HG02840 (cell line): ENCODE results near the gene TPRG1L.

Experiments used
- ATAC-seq: cut with Tn5 transposase; IDR thresholded peaks from one replicate; pipeline ENCODE4 v1.9.1; 2021; ENCODE audit warnings: mild to moderate bottlenecking, moderate library complexity, moderate number of reproducible peaks; ENCODE audit not compliant: unreplicated experiment, low FRiP score

TPRG1L gene

DNA sequence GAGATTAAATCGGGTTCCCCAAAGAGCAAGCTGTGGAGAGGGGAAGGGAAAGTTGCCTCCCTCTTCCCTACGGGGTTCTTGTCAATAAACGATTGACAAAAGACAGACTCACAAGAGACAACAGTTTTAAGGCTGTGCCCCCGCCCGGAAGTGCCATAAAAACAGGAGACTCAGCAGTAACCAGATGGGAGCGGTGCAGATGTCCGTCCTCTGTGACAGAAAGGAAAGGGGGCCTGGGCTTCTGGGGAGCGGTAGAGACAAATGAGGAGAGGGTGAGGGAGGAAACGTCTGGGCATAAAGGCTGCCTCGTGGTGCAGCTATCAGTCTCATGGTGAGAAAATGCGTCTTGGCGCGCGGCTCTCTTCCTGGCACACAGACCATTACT is 33.4 kb downstream of the TPRG1L start:
- no peak for ATAC-seq

DNA sequence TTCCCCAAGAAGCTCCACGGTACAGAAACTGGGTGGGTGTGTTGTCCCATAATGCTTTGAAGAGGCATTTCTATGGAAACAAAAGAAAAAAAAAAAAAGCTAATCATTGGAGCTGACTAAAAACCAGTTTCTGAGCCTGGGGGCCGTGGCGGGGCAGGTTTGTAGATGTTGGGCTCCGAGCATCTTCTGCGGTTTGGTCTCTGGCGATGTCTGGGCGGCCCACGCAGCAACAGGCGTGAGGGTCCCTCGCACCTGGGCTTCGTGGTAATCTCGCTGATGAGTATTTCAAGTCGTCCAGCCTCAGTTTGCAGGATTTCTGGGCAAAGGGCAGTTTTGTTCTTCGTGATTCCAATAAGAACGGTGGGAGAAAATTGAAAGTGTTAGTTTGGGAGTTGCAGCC is 34.3 kb downstream of the TPRG1L start:
- no peak for ATAC-seq

DNA sequence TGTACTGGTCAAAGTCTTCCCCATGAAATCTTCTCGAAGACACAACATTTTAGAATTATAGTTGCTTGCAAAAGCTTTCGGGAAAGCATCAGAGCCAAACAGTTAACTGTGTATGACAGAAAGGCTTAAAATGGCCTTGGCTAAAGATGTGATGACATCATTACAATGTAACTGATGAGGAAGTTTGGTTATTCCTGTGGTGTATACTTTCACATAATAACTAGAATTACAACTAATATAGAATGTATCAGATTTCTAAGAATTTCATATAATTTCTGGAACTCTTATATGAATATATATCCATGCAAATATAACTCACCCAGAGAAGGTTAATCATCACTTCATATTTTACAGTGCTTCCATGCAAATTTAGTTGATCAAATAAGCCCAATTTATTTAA is 35.9 kb downstream of the TPRG1L start:
- no peak for ATAC-seq

DNA sequence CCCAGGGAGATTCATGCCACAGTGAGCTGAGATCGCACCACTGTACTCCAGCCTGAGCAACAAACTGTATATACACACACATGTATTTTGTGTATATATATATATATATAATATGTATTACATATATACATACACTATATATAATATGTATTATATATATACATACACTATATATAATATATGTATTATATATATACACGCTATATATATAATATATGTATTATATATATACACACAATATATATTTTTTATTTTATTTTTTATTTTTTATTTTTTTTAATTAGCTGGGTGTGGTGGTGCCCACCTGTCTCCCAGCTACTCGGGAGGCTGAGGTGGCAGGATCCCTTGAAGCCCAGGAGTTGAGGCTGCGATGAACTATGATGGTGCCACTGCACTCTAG is 36.8 kb downstream of the TPRG1L start:
- no peak for ATAC-seq

DNA sequence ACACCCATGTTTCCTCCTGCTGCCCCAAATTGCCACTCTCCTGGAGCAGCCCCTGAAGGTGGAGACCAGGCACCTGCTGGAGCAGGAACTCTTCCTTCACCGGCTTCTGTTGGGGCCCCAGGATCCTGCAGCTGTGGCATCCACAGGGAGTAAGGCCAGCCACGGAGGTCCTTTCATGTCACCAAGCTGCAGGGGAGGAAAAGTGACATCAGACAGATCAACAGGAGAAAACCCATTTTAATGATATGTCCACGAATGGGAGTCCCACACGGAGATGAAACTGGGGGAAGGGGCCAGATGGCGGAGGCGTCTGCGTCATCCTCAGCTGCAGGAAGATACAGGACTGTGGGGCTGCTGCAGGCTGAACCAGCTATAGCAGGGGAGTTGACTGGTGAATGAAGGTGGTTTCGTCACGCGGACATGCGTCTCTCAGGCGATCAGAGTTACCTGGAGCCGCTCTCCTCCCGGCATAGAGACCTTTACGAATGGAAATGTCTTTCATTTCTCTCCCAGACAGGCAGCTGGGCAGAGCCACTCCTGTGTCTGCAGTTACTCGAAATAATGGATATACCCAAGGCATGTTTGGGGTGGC is 37.4 kb downstream of the TPRG1L start:
- ATAC-seq: no peak

DNA sequence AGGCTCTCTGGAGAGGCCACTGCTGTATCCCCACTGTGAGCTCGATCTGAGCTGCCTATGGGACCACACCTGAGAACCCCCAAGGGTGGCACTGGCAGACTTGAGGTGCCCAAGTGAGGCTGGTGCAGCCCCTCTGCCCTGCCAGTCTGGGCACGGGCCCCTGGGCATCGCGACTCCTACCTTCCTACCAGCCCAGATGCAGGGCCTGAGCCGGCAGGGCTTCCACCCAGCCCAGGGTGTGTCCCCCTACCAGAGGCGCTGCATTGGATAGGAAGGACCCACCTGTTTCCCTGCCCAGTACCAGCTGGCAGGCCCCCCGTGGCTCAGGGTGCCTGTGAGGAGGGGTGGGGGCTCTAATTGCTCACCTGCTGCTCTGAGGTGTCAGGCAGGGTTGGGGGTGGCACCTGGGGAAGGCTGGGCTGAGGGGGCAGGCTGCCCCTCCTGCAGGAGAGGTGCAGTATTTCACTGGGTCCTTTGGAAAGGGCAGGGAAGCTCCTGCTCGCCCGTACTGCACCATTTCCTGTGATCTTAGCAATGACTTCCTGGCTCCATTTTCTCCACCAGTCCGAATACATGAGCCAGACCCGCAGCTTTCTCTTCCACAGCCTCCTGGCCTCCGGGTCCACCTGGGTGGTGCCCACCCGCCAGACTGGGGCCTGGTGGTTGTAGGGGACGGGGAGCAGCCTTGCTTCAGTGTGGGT is 39.3 kb downstream of the TPRG1L start:
- ATAC-seq: no peak

DNA sequence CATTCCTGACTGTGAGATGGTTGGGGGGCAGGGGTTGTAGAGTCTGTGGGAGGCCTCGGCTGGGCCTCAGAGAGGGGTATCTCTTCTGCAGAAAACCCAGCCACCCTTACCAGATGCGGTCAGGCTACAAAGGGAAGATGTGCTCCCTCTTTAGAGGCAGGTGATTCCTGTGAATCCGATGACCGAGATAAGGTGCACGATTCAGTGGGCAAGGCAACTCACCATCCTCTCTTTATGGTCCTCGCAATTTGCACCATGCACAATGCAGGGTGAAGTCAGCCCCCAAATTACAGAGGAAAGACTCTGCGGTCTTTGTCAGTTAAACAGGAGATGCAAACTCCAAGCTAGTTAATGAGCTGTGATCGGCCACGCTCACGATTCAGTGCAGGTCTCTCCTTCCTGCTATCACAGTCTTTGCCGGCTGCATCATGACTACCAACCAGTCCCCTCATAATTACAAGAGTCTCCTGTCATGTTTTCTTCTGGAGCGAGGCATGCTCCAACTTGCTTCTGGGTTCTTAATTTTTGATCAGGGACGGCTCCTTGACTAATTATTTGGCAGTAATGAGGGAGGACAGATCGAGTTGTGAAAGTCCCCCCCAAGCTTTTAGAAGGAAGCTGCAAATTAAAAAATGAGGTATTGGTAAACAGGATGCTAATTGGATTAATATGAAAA is 40.0 kb downstream of the TPRG1L start:
- no peak for ATAC-seq

DNA sequence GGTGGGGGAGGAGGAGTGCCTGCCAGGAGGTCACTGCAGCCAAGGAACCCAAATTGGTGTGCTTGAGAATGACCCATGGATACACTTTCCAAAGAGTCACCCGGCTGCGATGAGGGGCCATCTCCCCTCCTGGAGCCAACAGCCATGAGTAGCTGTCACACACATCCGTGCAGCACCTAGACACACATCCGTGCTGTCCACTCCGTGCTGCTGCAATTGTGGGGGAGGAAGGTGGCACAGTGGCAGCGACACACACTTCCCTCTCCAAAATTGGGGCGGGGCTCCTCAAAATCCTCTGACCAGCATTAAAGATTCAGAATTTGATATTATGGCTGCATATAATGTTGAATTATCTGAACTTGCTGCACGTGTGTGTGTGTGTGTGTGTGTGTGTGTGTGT is 43.3 kb downstream of the TPRG1L start:
- ATAC-seq: no peak

DNA sequence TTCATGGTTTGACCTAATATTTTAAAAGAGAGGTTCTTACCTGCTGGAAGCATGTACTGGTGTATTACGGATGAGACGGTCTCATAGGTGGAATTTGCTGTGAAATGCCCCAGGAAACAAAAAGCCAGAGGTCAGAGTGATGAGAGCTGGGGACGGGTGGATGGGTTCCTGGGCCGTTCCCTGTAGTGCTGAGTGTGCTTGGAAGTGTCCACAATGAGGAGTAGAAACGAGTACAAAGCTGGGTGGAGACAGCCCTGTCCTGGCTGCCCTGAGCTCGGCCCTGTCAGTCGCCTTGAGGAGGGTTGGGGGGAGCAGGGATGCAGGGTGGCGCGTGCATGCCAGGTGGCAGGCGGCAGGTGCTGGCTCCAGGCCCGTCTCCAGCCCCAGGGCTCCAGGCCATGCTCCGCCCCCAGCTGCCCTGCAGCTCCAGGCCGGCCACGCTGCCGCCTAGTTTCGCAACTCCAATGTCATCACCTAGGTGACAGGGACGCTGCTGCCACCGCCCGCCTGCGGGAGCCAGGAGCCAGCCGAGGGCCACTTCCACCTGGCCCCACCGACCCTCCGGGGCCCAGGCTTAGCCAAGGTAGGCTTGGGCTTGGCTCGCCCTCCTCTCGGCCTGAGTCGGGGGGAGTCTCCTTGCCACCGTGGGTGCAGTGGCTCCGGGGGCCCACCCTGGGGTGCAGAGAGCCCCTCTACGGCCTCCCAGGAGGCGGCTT is 43.9 kb downstream of the TPRG1L start:
- no peak for ATAC-seq

DNA sequence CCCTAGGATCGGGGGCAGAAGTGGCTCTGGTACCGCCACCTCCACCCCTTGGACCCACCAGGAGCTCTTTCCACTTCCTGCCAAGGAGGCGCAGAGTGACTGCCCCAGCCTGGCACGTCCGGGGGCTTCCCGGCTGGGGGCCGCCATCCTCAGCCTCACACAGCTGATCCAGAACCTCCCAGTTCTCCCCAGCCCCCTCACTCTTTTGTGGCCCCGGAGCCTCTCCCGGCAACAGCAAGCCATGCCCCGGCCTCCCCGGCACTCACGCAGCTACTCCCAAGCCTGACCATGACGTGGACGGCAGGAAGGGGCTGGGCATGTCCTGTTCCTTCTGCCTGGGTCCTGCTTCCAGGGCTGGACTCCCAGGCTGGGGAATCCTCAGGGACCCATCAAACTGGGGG is 44.6 kb downstream of the TPRG1L start:
- ATAC-seq: no peak

DNA sequence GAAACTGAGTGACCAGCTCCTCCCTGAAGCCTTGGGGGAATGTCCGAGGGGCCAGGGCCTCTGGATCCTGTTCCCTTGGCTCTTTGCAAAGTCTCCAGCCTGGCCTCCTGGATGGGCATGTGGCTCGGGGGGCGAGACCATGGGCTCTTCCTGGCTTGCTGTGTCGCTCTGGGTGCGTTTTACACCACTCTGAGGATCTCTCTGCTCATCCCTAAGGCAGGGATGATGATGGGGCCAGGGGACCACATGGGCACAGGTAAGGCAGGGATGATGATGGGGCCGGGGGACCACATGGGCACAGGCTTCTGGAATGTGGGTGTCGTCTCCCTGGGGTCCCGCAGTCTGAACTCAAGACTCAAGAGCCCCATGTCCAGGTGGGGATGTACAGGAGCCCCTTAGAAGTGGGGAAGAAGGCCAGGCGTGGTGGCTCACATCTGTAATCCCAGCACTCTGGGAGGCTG is 45.2 kb downstream of the TPRG1L start:
- no peak for ATAC-seq

DNA sequence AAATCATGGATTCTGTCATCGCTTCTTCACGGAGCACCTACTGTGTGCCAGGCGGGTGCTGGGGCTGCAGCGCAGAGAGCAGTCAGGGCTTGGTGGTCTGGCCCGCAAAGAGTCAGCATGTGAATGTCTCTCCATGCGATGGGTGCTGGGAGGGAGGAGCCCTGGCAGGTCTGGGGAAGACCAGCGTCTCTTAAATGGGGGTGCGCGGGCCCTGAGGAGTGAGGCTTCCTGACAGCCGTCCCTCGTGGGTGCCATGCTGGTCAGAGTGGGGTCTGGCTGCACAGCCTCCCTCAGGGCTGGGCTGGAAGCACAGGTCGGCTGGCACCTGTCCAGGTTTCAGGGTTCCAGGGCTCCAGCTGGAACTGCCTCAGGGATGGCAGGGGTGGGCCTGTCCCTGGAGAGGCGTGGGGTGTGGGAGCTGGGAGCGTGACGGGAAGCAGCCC is 46.0 kb downstream of the TPRG1L start:
- ATAC-seq: no peak

DNA sequence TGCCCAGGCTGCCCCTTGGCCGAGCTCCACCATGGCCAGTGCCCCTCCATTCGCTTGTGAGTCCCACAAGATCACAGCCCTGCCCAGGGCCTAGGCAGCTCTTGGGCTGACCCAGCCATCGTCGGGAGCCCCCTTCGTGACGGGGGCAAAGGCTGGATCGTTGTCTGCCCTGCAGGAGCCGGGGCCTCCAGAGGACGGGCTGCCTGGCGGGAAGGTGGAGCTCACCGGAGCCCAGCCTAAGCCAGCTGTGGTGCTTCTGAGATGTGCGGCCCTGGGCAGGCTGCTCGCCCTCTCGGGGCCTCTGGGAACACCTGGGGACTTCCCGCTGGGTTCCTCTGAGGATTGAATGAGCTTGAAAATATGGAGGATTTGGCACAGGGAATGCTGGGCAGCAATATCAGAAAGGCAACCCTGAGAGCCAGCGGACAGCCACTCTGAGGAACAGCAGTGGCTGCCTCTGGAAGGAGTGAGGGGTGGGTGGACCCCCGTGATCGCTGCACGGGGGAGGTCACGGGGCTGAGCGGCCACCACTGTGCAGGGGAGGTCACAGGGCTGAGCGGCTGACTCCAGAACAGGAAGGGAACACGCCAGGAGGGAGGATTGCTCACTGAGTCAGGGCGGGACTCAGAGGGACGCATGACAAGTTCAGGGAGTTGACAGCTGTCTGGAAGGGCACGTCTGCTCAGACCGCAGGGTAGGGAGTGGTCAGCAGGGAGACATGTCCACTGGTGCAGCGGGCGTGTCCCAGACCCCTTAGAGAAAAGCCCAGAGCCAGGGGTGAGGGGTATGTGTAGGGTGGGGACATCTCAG is 46.8 kb downstream of the TPRG1L start:
- no peak for ATAC-seq

DNA sequence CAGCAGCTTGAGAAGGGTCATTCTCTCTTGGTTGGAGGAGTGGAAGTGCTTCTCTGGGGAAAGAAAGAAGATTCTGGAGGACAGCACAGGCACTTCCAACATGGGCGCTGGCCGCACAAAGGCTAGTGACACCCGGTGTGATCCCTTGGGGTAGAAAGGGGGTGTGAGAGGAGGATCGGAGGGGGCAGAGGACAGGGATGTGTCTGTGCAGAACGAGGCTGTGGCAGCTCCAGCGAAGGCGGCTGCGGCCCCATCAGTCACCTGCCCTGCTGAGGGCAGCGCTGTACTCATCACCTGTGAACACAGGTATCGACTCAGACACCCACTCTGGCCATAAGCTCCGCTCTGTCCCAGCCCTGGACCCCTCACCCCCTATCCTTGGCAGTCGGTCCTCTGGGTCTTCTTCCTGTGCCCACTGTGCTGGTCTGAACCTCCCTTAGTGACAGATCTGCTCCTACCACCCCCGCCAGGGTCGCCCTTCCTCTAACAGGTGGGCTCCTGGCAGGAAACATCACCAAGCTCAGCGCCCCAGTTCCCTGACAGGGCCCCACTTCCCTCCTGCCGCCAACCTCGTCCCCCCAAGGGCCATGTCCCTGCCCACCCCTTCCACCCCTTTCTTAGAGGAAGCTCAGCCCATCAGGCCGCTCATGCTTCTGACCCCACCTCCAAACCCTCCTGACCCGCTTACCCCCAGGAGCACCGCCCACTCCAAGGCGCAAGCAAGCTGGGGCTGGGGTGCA is 47.6 kb downstream of the TPRG1L start:
- ATAC-seq: no peak

DNA sequence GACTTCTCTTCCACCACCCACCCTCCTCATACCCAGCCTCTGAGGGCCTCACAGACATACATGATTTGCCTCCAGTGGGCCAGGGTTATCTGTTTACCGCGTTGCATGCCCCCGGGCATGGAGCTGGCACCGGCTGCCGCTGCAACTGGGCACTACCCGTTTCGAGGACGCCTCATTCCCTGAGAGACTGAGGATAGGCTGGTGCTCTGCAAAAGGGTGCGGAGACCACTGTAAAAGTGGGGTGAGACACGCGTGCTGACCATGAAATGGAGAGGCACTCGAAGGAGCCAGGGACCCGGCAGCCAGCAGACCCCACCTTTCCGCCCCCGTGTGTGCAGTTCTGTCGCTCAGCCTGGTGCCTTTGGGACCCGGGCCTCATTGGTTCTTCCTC is 48.2 kb downstream of the TPRG1L start:
- no peak for ATAC-seq

DNA sequence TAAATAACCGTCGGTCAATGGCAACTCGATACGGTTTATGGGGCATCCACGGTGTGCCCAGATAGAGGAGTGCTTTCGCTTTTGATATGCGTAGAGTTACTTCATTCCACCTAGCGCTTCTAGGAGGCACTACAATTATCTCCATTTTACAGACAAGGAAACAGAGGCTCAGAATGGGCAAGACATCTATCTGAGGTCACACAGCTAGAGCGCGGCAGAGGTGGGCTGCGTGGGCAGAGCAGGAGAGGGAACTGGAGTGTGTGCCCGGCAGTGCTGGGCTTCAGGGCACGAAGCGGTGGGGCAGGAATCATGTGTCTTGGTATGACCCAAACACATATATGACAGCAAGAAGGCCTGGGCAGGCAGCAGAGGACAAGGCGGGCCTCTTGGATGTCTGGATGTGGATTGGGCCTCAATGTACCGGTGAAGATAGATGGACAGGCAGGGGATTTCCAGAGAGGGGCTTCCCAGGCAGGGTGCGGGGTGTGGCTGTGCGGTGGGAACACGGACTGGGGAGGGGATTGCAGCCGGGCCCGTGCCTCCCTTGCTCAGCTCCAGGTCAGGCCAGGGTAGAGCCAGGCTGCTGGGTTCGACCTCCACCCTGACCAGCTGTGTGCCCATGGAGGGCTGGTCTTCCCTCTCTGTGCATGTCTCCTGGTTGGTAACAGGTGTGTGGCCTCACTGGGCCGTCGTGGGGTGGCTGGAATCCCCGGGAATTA is 48.7 kb downstream of the TPRG1L start:
- no peak for ATAC-seq

DNA sequence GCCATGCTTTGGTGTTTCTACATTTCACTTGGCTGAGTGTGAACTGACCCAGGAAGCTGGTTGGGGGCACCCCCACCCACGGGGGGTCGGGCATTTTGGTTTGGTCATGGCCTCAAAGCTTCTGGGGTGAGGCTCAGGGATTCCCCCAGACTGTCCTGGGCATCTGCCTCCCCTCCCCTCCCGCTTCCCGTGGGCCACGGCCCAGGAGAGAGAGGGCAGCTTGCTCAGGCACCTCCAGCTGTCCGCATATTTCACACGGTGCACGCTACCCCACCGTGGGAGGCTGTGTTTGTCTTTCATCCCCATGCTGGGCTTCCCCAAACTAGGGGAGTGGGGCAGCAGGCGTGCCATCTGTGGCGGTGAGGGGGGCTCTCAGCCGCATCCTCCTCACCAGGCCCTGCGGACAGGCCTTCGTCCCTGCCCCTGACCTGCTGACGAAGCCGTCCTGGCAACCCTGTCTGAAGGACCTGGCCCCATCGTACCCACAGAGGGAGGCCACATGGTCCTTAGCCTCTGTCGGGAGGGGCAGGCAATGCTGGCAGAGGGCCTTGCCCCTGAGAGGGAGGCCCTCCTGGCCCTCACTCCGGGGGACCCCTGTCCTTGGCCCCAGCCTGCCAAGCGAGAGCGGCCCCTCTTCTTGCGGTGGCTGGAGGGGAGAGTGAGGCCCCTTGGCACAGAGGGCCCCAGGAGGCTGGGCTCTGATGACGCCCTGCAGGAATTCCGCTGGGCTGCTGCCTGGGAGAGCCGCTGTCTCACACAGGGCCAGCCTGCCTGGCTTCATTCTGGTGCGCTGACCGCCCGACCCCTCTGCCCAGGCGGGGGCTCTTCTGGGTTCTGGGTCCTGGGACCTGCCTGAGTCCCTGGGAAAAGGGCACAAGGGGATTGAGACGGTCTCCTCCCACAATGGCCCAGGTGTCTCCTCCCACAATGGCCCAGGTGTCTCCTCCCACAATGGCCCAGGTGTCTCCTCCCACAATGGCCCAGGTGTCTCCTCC is 49.6 kb downstream of the TPRG1L start:
- no peak for ATAC-seq

DNA sequence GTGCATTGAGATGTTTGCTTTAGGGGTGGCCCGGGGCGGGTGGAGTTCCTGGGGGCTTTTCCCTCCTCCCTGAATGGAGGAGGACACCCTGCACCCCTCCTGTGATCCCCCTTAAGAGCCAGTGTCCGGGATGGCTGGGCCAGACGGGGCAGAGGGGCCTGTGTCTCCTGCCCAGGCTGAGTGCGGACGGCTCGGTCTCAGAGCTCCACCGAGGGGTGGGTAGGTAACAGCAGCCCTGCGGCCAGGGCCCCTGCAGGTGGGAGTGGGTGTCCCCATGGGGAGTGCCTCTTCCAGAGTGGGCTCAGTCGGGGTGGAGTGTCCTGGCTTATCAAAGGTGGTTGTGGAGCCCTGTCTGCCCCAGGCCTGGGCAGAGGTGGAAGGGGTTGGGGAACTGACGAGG is 50.6 kb downstream of the TPRG1L start:
- no peak for ATAC-seq
